Nephron (organoid): ENCODE results near the gene SLC8A3.

Experiments used
- H3K27ac Mint-ChIP-seq, 3 experiments: 2 replicates each; pipeline ENCODE4 v1.8.0; 2020; ENCODE audit warnings: mixed read lengths in 3 of 3, mild to moderate bottlenecking in 2 of 3, moderate library complexity in 1 of 3
- H3K27me3 Mint-ChIP-seq: 2 replicates; pipeline ENCODE4 v1.8.0; 2021; ENCODE audit warnings: low read depth, mild to moderate bottlenecking, moderate library complexity, mixed read lengths
- H3K36me3 Mint-ChIP-seq: 2 replicates; pipeline ENCODE4 v1.8.0; 2020; ENCODE audit warnings: low read depth, mixed read lengths
- H3K4me1 Mint-ChIP-seq: 2 replicates; pipeline ENCODE4 v1.8.0; 2020; ENCODE audit warnings: mixed read lengths
- H3K4me3 Mint-ChIP-seq, 3 experiments: 2 replicates each; pipeline ENCODE4 v1.8.0; 2020; ENCODE audit warnings: mild to moderate bottlenecking in 3 of 3, mixed read lengths in 3 of 3, moderate library complexity in 2 of 3
- H3K9me3 Mint-ChIP-seq: 2 replicates; pipeline ENCODE4 v1.8.0; 2020; ENCODE audit warnings: mixed read lengths
- TF ChIP-seq, protein P1 (sequence below), 3 experiments: fragments of 200-600 bp; sonication (generic); IDR thresholded peaks; one replicate each; pipeline ENCODE4 v1.5.0; 2021; ENCODE audit warnings: antibody characterized with exemption in 3 of 3; ENCODE audit not compliant: unreplicated experiment in 3 of 3

The SLC8A3 gene

DNA sequence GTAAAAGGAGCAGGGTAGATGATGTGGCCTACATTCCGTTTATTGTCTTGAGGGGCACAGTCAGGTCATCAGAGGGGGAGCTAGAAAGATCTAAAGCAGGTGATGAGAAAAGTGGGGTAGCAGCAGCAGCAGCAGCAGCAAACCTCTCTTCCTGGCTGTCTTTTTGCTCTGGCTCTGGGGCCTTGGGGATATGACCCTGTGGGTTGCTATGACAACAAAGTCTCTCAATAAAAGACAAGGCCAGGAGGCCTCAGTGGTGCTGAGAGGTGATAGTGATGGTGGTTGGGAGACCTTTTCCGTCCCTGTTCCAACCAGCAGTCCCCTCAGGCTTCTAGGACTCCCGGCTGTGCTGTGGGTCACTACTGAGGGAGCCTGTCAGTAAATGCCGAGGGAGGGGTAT is 138.6 kb downstream of the SLC8A3 start:
- TF ChIP-seq, protein P1, sequence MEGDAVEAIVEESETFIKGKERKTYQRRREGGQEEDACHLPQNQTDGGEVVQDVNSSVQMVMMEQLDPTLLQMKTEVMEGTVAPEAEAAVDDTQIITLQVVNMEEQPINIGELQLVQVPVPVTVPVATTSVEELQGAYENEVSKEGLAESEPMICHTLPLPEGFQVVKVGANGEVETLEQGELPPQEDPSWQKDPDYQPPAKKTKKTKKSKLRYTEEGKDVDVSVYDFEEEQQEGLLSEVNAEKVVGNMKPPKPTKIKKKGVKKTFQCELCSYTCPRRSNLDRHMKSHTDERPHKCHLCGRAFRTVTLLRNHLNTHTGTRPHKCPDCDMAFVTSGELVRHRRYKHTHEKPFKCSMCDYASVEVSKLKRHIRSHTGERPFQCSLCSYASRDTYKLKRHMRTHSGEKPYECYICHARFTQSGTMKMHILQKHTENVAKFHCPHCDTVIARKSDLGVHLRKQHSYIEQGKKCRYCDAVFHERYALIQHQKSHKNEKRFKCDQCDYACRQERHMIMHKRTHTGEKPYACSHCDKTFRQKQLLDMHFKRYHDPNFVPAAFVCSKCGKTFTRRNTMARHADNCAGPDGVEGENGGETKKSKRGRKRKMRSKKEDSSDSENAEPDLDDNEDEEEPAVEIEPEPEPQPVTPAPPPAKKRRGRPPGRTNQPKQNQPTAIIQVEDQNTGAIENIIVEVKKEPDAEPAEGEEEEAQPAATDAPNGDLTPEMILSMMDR (IDR thresholded peaks at IDR 0.05; ENCODE audit: unreplicated experiment in 3 of 3), result no peak
- H3K4me3 Mint-ChIP-seq, result no peak overlapping the region
- no peaks in the 10 kb centered on the region for H3K9me3 Mint-ChIP-seq
- no peaks in the 10 kb centered on the region for H3K36me3 Mint-ChIP-seq
- H3K27ac Mint-ChIP-seq, result no peak overlapping the region
- H3K27me3 Mint-ChIP-seq, result peaks cover 14% of the 10 kb centered on the region
- H3K4me1 Mint-ChIP-seq, result no peaks in the 10 kb centered on the region

DNA sequence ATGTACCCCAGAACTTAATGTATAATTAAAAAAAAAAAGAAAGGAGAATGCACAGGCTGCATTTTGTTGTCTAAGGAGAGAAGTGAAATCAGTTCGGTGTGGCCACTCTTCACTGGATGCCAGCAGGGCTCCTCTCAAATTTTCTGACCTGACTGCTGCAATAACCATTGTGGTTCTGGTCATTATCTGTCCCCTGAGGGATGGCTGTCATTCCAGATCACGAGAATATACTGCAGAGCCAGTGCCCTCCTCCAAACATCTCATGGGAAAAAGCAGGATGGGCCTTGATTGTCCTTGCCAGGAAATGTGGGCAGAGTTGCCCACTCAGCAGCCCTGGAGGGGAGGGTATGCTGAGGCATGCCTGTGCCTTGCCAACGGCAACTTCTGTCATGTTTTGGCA is 139.1 kb downstream of the SLC8A3 start:
- no peaks in the 10 kb centered on the region for H3K36me3 Mint-ChIP-seq
- H3K9me3 Mint-ChIP-seq, result no peaks in the 10 kb centered on the region
- H3K27ac Mint-ChIP-seq, result no peak overlapping the region
- peaks cover 14% of the 10 kb centered on the region for H3K27me3 Mint-ChIP-seq
- H3K4me1 Mint-ChIP-seq, result no peaks in the 10 kb centered on the region
- TF ChIP-seq, protein P1 (IDR thresholded peaks at IDR 0.05; ENCODE audit: unreplicated experiment in 3 of 3), result no peak
- H3K4me3 Mint-ChIP-seq, result no peak overlapping the region

DNA sequence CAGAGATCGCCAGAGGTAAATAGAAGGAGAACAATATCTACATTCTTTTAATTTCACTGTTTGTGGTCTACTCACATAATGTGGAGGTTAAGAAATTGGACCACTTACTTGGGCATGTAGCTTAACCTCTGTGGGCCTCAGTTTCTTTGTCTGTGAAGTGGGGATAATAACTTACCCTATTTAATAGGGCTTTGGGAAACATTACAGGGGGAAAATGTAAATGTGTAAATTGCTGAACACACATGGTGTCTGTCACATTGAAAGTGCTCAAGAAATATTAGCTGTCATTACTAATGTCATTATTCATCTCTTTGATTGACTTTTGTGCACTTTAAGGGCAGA is 140.5 kb downstream of the SLC8A3 start:
- H3K27me3 Mint-ChIP-seq, result peaks cover 14% of the 10 kb centered on the region
- no peaks in the 10 kb centered on the region for H3K4me1 Mint-ChIP-seq
- no peak overlapping the region for H3K27ac Mint-ChIP-seq
- TF ChIP-seq, protein P1 (IDR thresholded peaks at IDR 0.05; ENCODE audit: unreplicated experiment in 3 of 3), result no peak
- no peaks in the 10 kb centered on the region for H3K9me3 Mint-ChIP-seq
- H3K4me3 Mint-ChIP-seq, result no peak overlapping the region
- H3K36me3 Mint-ChIP-seq, result no peaks in the 10 kb centered on the region

DNA sequence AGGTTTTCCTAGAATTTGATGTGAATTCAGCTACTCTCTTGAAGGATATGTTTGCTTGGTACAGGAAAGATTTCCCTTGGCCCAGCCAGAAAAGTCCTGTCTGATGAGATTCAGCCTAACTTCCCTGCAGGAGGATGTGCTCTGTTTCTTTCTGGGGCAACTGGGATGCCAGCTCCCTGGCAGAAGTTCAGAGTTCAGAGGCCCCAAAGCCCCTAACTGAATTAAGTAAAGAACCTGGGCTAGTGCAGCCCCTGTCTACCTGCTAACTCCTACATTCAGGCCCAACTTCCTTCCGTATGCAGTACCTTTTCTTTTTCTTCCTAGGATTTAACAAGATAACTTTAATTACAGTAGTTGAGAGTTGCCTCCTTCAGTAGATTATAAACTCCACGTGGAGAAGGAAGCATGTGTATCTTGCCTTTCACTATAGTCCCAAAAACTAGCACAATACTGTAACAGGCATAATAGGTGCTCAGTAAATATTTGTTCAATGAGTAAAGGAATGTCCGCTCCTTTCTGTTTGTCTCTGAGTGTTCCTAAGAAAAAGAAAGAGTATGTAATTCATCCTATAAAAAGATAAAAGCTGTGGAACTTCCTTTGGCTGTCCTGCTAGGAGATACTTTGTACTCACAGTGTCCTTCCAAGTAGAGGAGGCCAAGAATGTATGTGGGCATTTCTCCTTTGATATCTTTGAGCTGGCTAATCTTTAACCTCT is 141.0 kb downstream of the SLC8A3 start:
- no peaks in the 10 kb centered on the region for H3K36me3 Mint-ChIP-seq
- no peaks in the 10 kb centered on the region for H3K4me1 Mint-ChIP-seq
- H3K27ac Mint-ChIP-seq, result no peak overlapping the region
- TF ChIP-seq, protein P1 (IDR thresholded peaks at IDR 0.05; ENCODE audit: unreplicated experiment in 3 of 3), result no peak
- H3K9me3 Mint-ChIP-seq, result no peaks in the 10 kb centered on the region
- H3K4me3 Mint-ChIP-seq, result no peak overlapping the region
- H3K27me3 Mint-ChIP-seq, result peaks cover 12% of the 10 kb centered on the region

DNA sequence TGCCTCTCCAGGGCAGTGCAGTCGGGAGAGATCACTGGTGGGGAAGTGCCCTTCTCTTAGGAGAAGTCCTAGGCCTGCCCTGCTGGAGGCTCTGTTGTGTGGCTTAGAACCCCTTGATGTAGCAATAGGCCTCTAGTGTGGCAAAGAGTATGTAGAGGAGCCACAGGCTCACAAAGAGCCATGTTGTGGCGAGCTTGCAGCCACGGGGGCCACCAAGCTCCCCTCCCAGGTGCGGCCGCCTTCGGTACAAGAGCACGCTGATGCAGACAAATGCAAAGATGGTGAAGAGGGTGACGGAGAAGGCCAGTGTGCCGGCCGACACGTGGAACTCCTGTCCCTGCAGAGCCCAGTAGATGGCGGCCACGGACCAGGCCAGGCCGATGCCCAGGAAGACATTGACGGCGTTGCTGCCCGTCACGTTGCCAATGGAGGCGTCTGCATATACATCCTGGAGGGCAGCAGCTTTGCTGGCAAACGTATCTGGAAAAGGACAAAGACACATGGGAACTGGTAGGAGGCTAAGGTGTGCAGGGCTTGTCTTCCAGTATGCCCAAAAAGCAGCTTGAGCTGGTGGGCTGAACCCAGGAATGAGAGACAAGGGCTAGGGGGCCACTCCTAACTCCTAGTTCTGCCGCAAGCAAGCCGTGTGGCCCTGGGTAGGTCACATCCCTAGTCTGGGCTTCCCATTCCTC is 142.8 kb downstream of the SLC8A3 start:
- Mint-ChIP-seq H3K27me3 (peaks cover 9% of the 10 kb centered on the region), H3K36me3 (no peaks in the 10 kb centered on the region), H3K9me3 (no peaks in the 10 kb centered on the region), H3K27ac (no peak overlapping the region), H3K4me1 (no peaks in the 10 kb centered on the region), H3K4me3 (no peak overlapping the region)
- TF ChIP-seq, protein P1 (IDR thresholded peaks at IDR 0.05; ENCODE audit: unreplicated experiment in 3 of 3), result peak; percentile 69 to 73 (median 70)

GRCh38 chr14:70045310-70045709 is 143.4 kb downstream of the SLC8A3 start:
- no peak overlapping the region for H3K27ac Mint-ChIP-seq
- H3K4me1 Mint-ChIP-seq, result no peaks in the 10 kb centered on the region
- H3K4me3 Mint-ChIP-seq, result no peak overlapping the region
- peaks cover 15% of the 10 kb centered on the region for H3K27me3 Mint-ChIP-seq
- H3K36me3 Mint-ChIP-seq, result no peaks in the 10 kb centered on the region
- no peaks in the 10 kb centered on the region for H3K9me3 Mint-ChIP-seq
- TF ChIP-seq, protein P1 (IDR thresholded peaks at IDR 0.05; ENCODE audit: unreplicated experiment in 3 of 3), result no peak
